GM12878 (cell line): ENCODE results near the gene HAGHL. TPM values are rescaled to one million over a fixed set of nuclear protein-coding genes. Genes with fewer than 3 reads are reported as not detected.

Experiments used
- ATF7 ChIP-seq: fragments of 450-650 bp; IDR thresholded peaks from 2 replicates; pipeline ENCODE4 v1.6.1; 2016; ENCODE audit warnings: low read depth, mild to moderate bottlenecking
- BCL11A ChIP-seq: IDR thresholded peaks from 2 replicates; pipeline ENCODE4 v1.6.1; 2011; ENCODE audit warnings: low read depth, low read length
- MEF2B ChIP-seq: fragments of 450-650 bp; IDR thresholded peaks from 2 replicates; pipeline ENCODE4 v1.6.1; 2018; ENCODE audit warnings: mild to moderate bottlenecking, moderate library complexity; ENCODE audit not compliant: partially characterized antibody, poor library complexity, severe bottlenecking
- PAX5 ChIP-seq: IDR thresholded peaks from 2 replicates; pipeline ENCODE4 v1.6.1; 2011; ENCODE audit warnings: low read depth, low read length, borderline replicate concordance
- POLR2AphosphoS2 ChIP-seq: IDR thresholded peaks from 2 replicates; pipeline ENCODE4 v1.6.1; 2011; ENCODE audit warnings: low read depth, mild to moderate bottlenecking, low read length, improper control_type of control experiment, moderate library complexity
- ZNF24 ChIP-seq: fragments of 450-650 bp; IDR thresholded peaks from 2 replicates; pipeline ENCODE4 v1.6.1; 2017; ENCODE audit warnings: antibody characterized with exemption, mild to moderate bottlenecking
- polyA plus RNA-seq, 11 experiments: library from polyadenylated mRNA; depleted of rRNA in 4 of 11; unstranded in 6 of 11; stranded (reverse) in 5 of 11; fragments of >200 nt; fragmentation: Nextera tagmentation in 4 of 11; fragmentation: Illumina TruSeq in 1 of 11; extraction: Ambion mirVana in 4 of 11; extraction: Trizol in 1 of 11; gene quantifications; 1 replicate in 1 of 11; 2 replicates in 10 of 11; pipeline versions ENCODE4 v1.2.1 to v1.2.3, GENCODE V29; 2011 to 2016; ENCODE audit warnings: inconsistent platforms in 2 of 11, missing spikeins in 2 of 11, low read depth in 1 of 11
- total RNA-seq, 4 experiments: library from RNA; depleted of rRNA in 3 of 4; stranded (reverse); fragments of >200 nt in 3 of 4; fragmentation: Illumina TruSeq in 1 of 4; extraction: Trizol in 1 of 4; gene quantifications; 2 replicates each; pipeline versions ENCODE4 v1.2.1 to v1.2.3, GENCODE V29; 2013 to 2021
- TF ChIP-seq, protein P1 (sequence below): fragments of 450-650 bp; IDR thresholded peaks from 2 replicates; pipeline ENCODE4 v1.6.1; 2016; ENCODE audit warnings: mild to moderate bottlenecking, moderate library complexity, borderline replicate concordance
- TF ChIP-seq, protein P2 (sequence below): fragments of 450-650 bp; conservative IDR thresholded peaks from 2 replicates; pipeline ENCODE4 v1.6.1; 2017; ENCODE audit warnings: mild to moderate bottlenecking, moderate library complexity
- TF ChIP-seq, protein P3 (sequence below): IDR thresholded peaks from 2 replicates; pipeline ENCODE4 v1.6.1; 2011; ENCODE audit warnings: borderline replicate concordance, low read depth, mild to moderate bottlenecking, moderate library complexity, low read length; ENCODE audit not compliant: insufficient read depth, poor library complexity, severe bottlenecking

HAGHL gene
- total and polyA plus RNA-seq, 10 of the 15 experiments (the other 5 are each of a cell fraction or from before 2014, with no cell fraction given), result 0.23 to 44.6 (median 16.4) TPM

DNA sequence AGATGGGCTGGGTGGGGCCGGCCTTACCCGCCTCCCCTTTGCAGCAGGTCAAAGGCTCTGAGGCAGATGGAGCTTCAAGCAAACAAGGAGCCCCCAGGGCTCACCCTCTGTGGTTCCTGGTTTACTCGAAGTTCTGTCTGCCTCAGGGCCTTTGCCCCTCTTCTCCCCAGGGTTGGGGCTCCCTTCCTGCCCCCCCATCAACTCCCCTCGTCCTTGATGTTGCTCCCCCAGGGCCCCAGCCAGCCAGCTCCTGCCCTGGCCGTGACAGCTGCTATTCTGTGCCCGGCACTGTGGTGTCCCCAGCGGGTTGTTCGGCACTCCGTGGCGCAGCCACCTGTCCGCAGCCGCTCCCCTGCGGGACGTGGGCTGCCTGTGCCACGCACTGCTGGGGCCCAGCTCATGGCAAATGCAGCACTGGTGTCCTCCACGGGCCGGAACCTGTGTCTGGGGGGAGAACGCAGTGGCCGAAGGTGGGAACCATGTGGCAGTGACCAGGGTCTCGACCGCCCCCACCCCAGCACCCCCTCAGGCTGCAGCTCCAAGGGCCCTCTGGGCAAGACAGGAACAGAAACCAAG, 16.3 kb upstream of the HAGHL start (continued):
- TF ChIP-seq, protein P1, sequence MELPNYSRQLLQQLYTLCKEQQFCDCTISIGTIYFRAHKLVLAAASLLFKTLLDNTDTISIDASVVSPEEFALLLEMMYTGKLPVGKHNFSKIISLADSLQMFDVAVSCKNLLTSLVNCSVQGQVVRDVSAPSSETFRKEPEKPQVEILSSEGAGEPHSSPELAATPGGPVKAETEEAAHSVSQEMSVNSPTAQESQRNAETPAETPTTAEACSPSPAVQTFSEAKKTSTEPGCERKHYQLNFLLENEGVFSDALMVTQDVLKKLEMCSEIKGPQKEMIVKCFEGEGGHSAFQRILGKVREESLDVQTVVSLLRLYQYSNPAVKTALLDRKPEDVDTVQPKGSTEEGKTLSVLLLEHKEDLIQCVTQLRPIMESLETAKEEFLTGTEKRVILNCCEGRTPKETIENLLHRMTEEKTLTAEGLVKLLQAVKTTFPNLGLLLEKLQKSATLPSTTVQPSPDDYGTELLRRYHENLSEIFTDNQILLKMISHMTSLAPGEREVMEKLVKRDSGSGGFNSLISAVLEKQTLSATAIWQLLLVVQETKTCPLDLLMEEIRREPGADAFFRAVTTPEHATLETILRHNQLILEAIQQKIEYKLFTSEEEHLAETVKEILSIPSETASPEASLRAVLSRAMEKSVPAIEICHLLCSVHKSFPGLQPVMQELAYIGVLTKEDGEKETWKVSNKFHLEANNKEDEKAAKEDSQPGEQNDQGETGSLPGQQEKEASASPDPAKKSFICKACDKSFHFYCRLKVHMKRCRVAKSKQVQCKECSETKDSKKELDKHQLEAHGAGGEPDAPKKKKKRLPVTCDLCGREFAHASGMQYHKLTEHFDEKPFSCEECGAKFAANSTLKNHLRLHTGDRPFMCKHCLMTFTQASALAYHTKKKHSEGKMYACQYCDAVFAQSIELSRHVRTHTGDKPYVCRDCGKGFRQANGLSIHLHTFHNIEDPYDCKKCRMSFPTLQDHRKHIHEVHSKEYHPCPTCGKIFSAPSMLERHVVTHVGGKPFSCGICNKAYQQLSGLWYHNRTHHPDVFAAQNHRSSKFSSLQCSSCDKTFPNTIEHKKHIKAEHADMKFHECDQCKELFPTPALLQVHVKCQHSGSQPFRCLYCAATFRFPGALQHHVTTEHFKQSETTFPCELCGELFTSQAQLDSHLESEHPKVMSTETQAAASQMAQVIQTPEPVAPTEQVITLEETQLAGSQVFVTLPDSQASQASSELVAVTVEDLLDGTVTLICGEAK, result no peak
- no peak for TF ChIP-seq ATF7
- no peak for TF ChIP-seq ZNF24
- TF ChIP-seq, protein P2, sequence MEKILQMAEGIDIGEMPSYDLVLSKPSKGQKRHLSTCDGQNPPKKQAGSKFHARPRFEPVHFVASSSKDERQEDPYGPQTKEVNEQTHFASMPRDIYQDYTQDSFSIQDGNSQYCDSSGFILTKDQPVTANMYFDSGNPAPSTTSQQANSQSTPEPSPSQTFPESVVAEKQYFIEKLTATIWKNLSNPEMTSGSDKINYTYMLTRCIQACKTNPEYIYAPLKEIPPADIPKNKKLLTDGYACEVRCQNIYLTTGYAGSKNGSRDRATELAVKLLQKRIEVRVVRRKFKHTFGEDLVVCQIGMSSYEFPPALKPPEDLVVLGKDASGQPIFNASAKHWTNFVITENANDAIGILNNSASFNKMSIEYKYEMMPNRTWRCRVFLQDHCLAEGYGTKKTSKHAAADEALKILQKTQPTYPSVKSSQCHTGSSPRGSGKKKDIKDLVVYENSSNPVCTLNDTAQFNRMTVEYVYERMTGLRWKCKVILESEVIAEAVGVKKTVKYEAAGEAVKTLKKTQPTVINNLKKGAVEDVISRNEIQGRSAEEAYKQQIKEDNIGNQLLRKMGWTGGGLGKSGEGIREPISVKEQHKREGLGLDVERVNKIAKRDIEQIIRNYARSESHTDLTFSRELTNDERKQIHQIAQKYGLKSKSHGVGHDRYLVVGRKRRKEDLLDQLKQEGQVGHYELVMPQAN, result no peak
- no peak for TF ChIP-seq POLR2AphosphoS2
- TF ChIP-seq, protein P3, sequence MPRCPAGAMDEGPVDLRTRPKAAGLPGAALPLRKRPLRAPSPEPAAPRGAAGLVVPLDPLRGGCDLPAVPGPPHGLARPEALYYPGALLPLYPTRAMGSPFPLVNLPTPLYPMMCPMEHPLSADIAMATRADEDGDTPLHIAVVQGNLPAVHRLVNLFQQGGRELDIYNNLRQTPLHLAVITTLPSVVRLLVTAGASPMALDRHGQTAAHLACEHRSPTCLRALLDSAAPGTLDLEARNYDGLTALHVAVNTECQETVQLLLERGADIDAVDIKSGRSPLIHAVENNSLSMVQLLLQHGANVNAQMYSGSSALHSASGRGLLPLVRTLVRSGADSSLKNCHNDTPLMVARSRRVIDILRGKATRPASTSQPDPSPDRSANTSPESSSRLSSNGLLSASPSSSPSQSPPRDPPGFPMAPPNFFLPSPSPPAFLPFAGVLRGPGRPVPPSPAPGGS, result no peak
- TF ChIP-seq PAX5, result no peak
- no peak for TF ChIP-seq BCL11A
- no peak for TF ChIP-seq MEF2B
